Aorta (tissue), 5 donors: Measurements from ENCODE around the gene PFDN5. TPM values are rescaled to one million over a fixed set of nuclear protein-coding genes. Genes with fewer than 3 reads are reported as not detected.

Experiments
- ATAC-seq: fragments of 200-7000 bp; cut with Tn5 transposase; one replicate; pipeline ENCODE4 v1.9.1; 2022; ENCODE audit warnings: moderate library complexity; ENCODE audit not compliant: low FRiP score
- DNase-seq, 2 donors: peaks; one replicate each; pipeline ENCODE4 v3.0.0-alpha.2; 2020
- H3K27ac ChIP-seq, 2 donors: one replicate each; pipeline ENCODE4 v1.5.1; 2013; ENCODE audit warnings: low read length in 2 of 2, mild to moderate bottlenecking in 2 of 2, moderate library complexity in 2 of 2, control low read depth in 1 of 2, inconsistent platforms in 1 of 2, low read depth in 1 of 2
- H3K27me3 ChIP-seq, 2 donors: one replicate each; pipeline ENCODE4 v1.6.1; 2013; ENCODE audit warnings: control low read depth in 1 of 2, low read length in 1 of 2, mild to moderate bottlenecking in 1 of 2, moderate library complexity in 1 of 2; ENCODE audit not compliant: insufficient read depth in 2 of 2, control insufficient read depth in 1 of 2
- H3K36me3 ChIP-seq, 2 donors: one replicate each; pipeline ENCODE4 v1.6.1; 2013; ENCODE audit warnings: control low read depth in 1 of 2, low read length in 1 of 2, mild to moderate bottlenecking in 1 of 2; ENCODE audit not compliant: insufficient read depth in 2 of 2, control insufficient read depth in 1 of 2
- H3K4me1 ChIP-seq, 2 donors: one replicate each; pipeline ENCODE4 v1.6.1; 2013; ENCODE audit warnings: low read length in 2 of 2, control low read depth in 1 of 2, mild to moderate bottlenecking in 1 of 2, moderate library complexity in 1 of 2; ENCODE audit not compliant: insufficient read depth in 2 of 2, control insufficient read depth in 1 of 2
- H3K4me3 ChIP-seq, 2 donors: one replicate each; pipeline ENCODE4 v1.5.1; 2013; ENCODE audit warnings: low read length in 2 of 2, control low read depth in 1 of 2, mild to moderate bottlenecking in 1 of 2
- H3K9me3 ChIP-seq: one replicate; pipeline ENCODE4 v1.6.1; 2013; ENCODE audit warnings: mild to moderate bottlenecking, low read length; ENCODE audit not compliant: control insufficient read depth
- WGBS, 2 donors: extraction: QIAGEN DNeasy Blood & Tissue Kit; methylation state at CpG; one replicate each; pipeline ENCODE4 v1.1.7; 2013; 5-methylcytosine and 5-hydroxymethylcytosine counted together
- intact Hi-C, 2 donors: fragments of 100-400 bp; cut with DNase I; formaldehyde crosslinking; loops; one replicate each; pipeline versions ENCODE4 v1.14.2 to v1.15.0; 2022
- polyA plus RNA-seq, 2 donors: library from polyadenylated mRNA; stranded (reverse); fragments of 200-250 nt; gene quantifications; one replicate each; pipeline ENCODE4 v1.2.3, GENCODE V29; 2013
- total RNA-seq, 2 donors: library from RNA; stranded (reverse); fragmentation: NEBNext Ultra II Directional; extraction: Animal tissue kit (Norgen Biotek cat#: 25700); gene quantifications; one replicate each; pipeline ENCODE4 v1.2.1, GENCODE V29; 2021
- donor health status: healthy with polysubstance abuse.
- donor health status: Bipolar disorder and iron deficiency.
- donor health status: DM: no; HTN: no; CAD: no.
- donor health status: DM: no; HTN: no; CAD: no.
- donor health status: DM: yes; HTN: yes; CAD: no.

PFDN5 gene
- total and polyA plus RNA-seq, 4 donors = 386 to 3,916 (median 1,047) TPM

GRCh38 chr12:53320352-53321195 is 25.2 kb downstream of the PFDN5 start:
- Histone ChIP-seq H3K36me3 (no peaks in the 10 kb centered on the region), H3K27me3 (no peaks in the 10 kb centered on the region), H3K9me3 (no peaks in the 10 kb centered on the region), H3K4me3 (peak overlapping the region; percentile 3 to 54), H3K4me1 (peaks cover 0 to 4% of the 10 kb centered on the region in 2 donors), H3K27ac (peak overlapping the region in 1 of 2 donors; percentile 76)
- DNase-seq (no peak), ATAC-seq (no peak)
- intact Hi-C loops = loop anchor here (10.0 kb wide), 1 partner anchor 184 kb away; the partner anchor contains the start of genes NPFF (in 2 of the 2) and TARBP2 (in 2 of the 2)
- 26% methylated on average over 10 of the region's 10 CpGs for whole genome bisulfite sequencing, 2 donors

- Histone ChIP-seq H3K4me3 (peak overlapping the region in 1 of 2 donors; percentile 16), H3K9me3 (no peaks in the 10 kb centered on the region), H3K36me3 (no peaks in the 10 kb centered on the region), H3K27ac (peak overlapping the region; percentile 71 to 76), H3K27me3 (no peaks in the 10 kb centered on the region), H3K4me1 (peaks cover 0 to 4% of the 10 kb centered on the region in 2 donors)
- intact Hi-C loops = loop anchor here (10.0 kb wide), 1 partner anchor 181 kb away; the partner anchor contains the start of genes NPFF (in 2 of the 2) and TARBP2 (in 2 of the 2)
- DNase-seq (peak in 1 of 2 donors; percentile 62), ATAC-seq (no peak)
- WGBS, 2 donors = 12 to 13% methylated on average over 28 of the region's 28 CpGs
Measured at GRCh38 chr12:53324113-53324778, 28.9 kb downstream of the PFDN5 start.

- peak overlapping the region; percentile 51 to 73 for H3K4me3 ChIP-seq
- intact Hi-C loops = loop anchor here (10.0 kb wide), 1 partner anchor 180 kb away; the partner anchor contains the start of genes NPFF (in 2 of the 2) and TARBP2 (in 2 of the 2)
- no peaks in the 10 kb centered on the region for H3K27me3 ChIP-seq
- H3K36me3 ChIP-seq = no peaks in the 10 kb centered on the region
- H3K9me3 ChIP-seq = no peaks in the 10 kb centered on the region
- peak overlapping the region; percentile 17 to 76 for H3K27ac ChIP-seq
- DNase-seq (peak; percentile 96 to 98), ATAC-seq (peak; percentile 91)
- peaks cover 0 to 4% of the 10 kb centered on the region in 2 donors for H3K4me1 ChIP-seq
- 0% methylated on average over 65 to 69 of the region's 69 CpGs for WGBS, 2 donors
Measured at GRCh38 chr12:53324779-53325510, 29.6 kb downstream of the PFDN5 start.

GRCh38 chr12:53325511-53326061 is 30.2 kb downstream of the PFDN5 start:
- peak overlapping the region; percentile 51 to 73 for H3K4me3 ChIP-seq
- peak; percentile 76 to 84 for DNase-seq
- WGBS, 2 donors = 0% methylated on average over 29 to 50 of the region's 50 CpGs
- peaks cover 0 to 4% of the 10 kb centered on the region in 2 donors for H3K4me1 ChIP-seq
- H3K9me3 ChIP-seq = no peaks in the 10 kb centered on the region
- H3K27me3 ChIP-seq = no peaks in the 10 kb centered on the region
- no peaks in the 10 kb centered on the region for H3K36me3 ChIP-seq
- ATAC-seq = peak; percentile 11
- intact Hi-C loops = loop anchor here (10.0 kb wide), 1 partner anchor 179 kb away; the partner anchor contains the start of genes NPFF (in 2 of the 2) and TARBP2 (in 2 of the 2)
- no peak overlapping the region for H3K27ac ChIP-seq

- ATAC-seq (no peak), DNase-seq (no peak)
- intact Hi-C loops = loop anchor here (1.0 to 10.0 kb wide), 2 partner anchors 19 to 178 kb away; partner anchors contain the start of genes NPFF (in 2 of the 2) and TARBP2 (in 2 of the 2)
- Histone ChIP-seq H3K9me3 (no peaks in the 10 kb centered on the region), H3K36me3 (no peaks in the 10 kb centered on the region), H3K4me1 (peaks cover 0 to 4% of the 10 kb centered on the region in 2 donors), H3K27ac (no peak overlapping the region), H3K27me3 (no peaks in the 10 kb centered on the region), H3K4me3 (no peak overlapping the region)
- 89 to 94% methylated on average over 8 of the region's 8 CpGs for whole genome bisulfite sequencing, 2 donors
Measured at GRCh38 chr12:53326460-53327185, 31.3 kb downstream of the PFDN5 start.

- 80 to 85% methylated on average over 3 of the region's 3 CpGs for WGBS, 2 donors
Measured at GRCh38 chr12:53327435-53328042, 32.2 kb downstream of the PFDN5 start.

GRCh38 chr12:53328043-53328435 is 32.7 kb downstream of the PFDN5 start:
- H3K27ac ChIP-seq = no peak overlapping the region
- ATAC-seq (no peak), DNase-seq (no peak)
- no peaks in the 10 kb centered on the region for H3K9me3 ChIP-seq
- H3K4me1 ChIP-seq = no peaks in the 10 kb centered on the region
- H3K4me3 ChIP-seq = no peak overlapping the region
- WGBS, 2 donors = 51 to 53% methylated on average over 16 of the region's 16 CpGs
- no peaks in the 10 kb centered on the region for H3K27me3 ChIP-seq
- H3K36me3 ChIP-seq = no peaks in the 10 kb centered on the region
- intact Hi-C loops = loop anchor here (10.0 kb wide), 1 partner anchor 177 kb away; the partner anchor contains the start of genes NPFF (in 2 of the 2) and TARBP2 (in 2 of the 2)

More at GRCh38 chr12:53327435-53328042, 32.2 kb downstream of the PFDN5 start:
- ATAC-seq (no peak), DNase-seq (no peak)
- intact Hi-C loops = loop anchor here (1.0 to 10.0 kb wide), 2 partner anchors 18 to 177 kb away; partner anchors contain the start of genes NPFF (in 2 of the 2) and TARBP2 (in 2 of the 2)
- no peaks in the 10 kb centered on the region for H3K9me3 ChIP-seq
- no peak overlapping the region for H3K27ac ChIP-seq
- H3K36me3 ChIP-seq = no peaks in the 10 kb centered on the region
- no peaks in the 10 kb centered on the region for H3K27me3 ChIP-seq
- no peak overlapping the region for H3K4me3 ChIP-seq
- H3K4me1 ChIP-seq = no peaks in the 10 kb centered on the region
